ENCODE data around the gene HIVEP3.

HIVEP3 gene

DNA sequence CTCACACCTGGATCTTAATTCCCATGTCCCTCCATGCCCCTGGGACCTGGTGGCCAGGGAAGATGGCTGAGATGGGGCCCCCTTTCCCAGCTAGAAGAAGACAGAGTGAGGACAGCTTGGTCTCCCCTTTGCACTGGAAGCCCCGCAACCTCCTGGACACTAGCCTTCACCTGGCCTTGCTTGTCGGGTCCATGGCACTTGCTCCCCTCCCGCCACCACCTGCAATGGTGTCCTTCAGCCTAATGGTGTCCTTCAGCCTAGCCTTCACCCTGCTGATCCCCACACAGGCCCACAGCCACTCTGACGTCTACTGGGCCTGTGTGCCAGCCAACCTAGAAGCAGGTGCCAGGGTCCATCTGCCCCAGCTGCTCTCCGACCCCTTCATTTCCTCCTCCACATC, 388.3 kb downstream of the HIVEP3 start:
- DNase-seq (ENCODE audit: low read depth): no peak

DNA sequence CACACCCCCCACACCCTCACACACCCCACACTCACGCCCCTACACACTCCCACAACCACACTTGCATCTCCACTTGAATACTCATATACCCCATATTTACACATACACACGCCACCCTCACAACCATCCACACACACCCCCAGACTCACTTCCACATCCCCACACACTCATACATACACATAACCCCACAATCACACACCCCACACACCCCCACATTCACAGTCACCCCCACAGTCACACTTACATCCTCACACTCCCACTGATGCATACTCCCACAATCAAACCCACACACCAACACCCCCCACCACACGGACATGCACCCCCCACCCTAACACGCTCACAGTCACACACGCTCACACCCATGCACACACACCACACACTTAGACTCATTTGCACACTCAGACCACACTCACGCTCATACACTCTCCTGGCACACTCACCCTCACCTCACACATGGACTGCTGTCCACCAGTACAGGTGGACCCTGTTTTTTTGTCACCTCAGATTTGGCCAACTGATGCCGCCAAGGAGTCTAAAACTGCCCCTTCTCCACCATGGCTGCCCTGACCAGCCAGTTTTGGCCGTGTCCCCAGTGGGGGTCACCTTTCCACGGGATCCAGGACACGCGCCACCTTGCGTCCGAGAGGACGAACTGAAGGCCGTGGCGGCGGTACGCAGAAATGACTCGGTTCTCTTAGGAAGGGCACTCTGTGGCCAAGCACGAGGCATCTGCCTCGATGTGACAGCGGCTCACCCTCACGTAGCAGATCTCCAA, 388.9 kb downstream of the HIVEP3 start:
- DNase-seq (ENCODE audit: low read depth): no peak

DNA sequence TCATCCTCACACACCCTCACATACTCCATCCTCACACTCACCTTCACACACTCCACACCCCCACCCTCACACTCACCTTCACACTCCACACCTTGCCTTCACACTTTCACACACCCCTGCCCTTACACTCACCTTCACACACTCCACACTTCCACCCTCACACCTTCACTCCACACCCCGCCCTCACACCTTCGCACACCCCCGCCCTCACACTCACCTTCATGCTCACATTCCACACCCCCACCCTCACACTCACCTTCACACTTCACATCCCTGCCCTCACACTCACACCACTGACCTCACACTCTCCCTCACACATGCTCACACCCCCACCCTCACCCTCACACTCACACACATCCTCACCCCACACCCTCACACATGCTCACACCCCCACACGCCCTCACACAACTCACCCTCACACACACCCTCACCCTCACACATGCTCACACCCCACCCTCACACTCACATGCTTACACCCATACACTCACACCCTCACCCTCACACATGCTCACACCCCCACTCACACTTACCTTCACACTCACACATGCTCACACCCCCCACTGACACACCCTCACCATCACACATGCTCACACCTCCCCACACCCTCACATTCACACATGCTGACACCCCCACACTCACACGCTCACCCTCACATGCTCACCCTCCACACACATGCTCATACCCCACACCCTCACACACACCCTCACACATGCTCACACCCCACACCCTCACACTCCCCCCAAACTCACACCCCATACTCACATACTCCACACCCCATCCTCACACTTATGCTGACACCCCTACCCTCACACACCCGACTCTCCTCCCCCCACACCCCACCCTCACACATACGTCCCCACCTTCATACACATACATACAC, 389.8 kb downstream of the HIVEP3 start:
- no peak for DNase-seq (ENCODE audit: low read depth)

DNA sequence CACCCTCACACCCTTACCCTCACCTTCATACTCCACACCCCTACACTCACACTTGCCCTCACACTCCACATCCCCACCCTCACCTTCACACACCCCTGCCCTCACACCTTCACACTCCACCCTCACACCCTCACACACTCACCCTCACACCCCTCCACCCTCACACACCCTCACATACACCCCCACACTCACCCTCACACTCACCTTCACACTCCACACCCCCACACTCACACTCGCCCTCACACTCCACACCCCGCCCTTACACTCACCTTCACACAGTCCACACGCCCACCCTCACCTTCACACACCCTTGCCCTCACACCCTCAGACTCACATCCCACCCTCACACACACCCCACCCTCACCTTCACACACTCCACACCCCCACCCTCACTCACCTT, 390.6 kb downstream of the HIVEP3 start:
- no peak for DNase-seq (ENCODE audit: low read depth)

DNA sequence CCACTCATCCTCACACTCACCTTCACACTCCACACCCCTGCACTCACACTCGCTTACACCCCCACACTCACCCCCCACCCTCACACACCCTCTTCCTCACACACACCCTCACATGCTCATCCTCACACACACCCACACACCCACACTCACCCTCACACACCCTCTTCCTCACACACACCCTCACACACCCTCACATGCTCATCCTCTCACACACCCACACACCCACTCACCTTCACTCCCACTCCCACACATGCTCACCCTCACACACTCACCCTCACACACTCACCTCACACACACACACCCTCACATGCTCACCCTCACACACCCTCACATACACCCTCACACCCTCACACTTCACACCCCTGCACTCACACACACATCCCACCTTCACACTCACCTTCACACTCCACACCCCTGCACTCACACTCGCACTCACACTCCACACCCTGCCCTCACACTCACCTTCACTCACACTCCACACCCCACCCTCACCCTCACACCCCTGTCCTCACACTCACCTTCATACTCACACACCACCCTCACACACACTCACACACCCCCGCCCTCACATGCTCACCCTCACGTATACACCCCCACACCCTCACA, 391.7 kb downstream of the HIVEP3 start:
- no peak for DNase-seq (ENCODE audit: low read depth)

DNA sequence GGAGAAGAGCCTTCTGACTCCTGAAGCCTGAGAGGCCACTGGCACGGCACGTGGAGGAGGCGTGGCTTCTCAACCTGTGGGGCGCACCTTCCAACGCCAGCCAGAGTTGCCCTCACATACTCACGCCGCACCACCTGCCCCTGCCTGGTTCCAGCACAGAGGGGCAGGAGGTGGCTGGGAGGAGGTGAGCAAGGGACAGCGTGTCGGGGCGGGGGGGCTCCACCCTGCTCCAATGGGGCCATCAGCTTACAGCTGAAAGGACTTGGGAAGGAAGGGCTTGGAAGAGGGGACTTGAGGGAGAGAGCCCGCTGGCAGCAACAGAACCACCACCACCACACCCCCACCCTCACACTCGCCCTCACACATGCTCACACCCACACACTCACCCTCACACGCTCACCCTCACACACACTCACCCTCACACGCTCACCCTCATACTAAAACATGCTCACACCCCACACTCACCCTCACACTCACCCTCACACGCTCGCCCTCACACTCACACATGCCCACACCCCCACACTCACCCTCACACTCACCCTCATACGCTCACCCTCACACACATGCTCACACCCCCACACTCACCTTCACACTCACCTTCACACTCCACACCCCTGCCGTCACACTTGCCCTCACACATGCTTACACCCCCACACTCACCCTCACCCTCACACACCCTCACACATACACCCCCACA, 392.7 kb downstream of the HIVEP3 start:
- DNase-seq (ENCODE audit: low read depth): no peak

DNA sequence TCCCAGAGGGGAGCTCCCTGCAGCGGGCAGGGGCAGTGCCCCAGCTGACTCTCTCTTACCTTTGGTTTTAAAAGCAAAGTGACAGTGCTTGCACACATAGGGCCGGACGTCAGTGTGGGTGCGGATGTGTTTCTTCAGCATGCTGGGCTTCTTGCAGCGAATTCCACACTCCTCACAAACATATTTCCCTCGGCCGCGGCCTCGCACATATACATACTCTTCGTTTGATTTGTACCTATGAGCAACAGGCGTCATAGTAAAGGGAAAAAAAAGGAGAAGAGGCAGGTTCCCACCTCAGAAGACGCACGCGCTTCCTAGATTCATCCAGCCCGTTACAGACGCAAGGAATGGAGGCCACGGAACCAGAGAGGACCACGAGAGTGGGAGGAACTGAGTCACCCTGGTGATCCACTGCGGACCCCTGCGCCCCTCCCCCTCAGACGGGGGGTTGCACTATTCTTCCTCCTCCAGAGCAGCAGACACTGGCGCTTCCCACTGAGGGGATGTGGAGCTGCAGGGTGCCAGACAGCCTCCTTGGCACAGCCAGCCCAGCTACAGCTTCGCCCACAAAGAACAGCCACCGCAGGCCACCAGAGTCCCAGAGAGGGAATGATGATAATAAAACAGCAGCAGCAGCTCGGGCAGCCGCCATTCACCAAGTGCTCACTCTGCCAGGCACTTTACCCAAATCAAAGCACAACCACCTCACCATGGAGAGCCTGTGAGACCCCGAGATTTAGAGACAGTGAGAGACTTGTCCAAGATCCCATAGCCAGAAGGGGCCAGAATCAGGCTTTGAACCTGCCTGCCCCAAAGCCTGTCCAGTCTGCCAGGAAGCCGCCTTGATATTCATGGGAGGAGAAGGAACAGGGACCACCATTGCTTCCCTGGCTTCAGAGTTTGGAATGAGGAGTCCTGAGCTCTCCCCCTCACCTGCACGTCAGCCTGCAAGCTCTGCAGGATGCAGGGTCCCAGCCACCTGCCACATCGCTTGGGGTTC, 393.7 kb downstream of the HIVEP3 start:
- DNase-seq (ENCODE audit: low read depth): no peak

DNA sequence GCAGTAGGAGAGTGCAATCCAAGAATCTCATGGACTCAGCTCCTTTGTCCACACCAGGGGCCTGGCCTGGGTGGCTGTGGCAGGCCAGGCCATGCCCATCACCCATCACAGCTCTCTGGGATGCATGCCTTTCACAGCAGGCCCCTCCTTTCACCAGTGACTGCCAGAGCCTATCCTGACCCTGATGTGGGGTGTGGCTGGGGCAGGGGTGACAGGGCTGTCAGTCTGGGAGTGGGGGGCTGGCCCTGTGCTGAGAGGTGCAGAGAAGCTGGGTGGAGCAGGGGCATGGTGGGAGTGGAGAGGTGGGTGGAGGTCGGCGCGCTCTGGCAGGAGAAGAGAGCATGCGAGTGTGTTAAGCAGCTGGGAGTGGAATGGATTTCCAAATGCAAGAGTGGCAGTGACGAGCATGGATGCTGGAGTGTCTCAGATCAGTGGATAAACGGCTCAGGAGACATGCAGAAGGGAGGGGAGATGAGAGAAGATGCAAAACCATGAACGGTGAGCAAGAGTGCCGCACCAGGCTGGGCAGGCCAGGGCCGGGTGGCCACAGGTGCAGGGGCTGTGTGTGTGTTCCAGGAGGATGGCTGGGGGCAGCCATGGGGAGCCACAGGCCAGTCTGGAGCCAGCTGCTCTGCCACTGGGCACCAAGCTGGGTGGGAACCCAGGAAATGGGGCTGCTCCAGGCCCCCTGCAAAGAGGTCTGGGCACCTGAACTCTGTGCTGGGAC, 394.6 kb downstream of the HIVEP3 start:
- DNase-seq (ENCODE audit: low read depth): no peak

DNA sequence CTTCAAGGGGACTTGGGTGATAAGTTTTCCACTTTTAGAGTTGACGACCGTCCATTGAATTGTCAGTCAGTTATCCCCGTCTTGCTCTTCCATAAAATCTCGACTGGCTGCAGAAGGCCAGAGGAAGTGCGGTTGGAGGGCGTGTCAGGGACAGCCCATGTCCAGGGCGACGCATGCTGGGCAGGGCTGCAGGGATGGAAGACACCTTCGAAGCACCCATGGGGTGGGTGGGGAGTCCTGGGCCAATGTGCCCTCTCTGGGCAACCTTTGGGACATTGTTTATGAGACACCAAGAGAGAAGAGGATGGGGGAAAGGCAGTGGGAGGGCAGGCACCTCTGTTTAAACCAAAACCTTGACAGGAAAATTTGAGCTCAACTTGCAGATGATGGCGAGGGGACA, 395.7 kb downstream of the HIVEP3 start:
- DNase-seq (ENCODE audit: low read depth): no peak

DNA sequence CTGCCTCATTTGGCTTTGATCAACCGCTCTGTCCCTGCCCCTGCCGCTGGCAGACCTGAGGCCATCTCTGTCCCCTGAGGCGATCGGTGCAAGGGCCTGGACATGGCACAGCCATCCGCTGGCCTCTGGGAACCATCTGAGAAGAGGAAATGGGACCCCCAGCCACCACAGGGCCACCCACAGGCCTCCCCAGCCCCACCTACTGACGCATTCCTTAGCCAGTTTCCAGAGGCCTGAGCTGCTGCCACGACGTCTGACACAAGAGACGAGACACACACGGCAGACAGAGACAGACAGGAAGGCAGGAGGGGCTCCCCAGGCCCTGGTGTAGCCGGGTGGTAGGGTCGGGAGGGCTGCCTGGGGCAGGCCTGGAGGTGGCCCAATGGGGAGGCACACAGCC, 397.0 kb downstream of the HIVEP3 start:
- no peak for DNase-seq (ENCODE audit: low read depth)

DNA sequence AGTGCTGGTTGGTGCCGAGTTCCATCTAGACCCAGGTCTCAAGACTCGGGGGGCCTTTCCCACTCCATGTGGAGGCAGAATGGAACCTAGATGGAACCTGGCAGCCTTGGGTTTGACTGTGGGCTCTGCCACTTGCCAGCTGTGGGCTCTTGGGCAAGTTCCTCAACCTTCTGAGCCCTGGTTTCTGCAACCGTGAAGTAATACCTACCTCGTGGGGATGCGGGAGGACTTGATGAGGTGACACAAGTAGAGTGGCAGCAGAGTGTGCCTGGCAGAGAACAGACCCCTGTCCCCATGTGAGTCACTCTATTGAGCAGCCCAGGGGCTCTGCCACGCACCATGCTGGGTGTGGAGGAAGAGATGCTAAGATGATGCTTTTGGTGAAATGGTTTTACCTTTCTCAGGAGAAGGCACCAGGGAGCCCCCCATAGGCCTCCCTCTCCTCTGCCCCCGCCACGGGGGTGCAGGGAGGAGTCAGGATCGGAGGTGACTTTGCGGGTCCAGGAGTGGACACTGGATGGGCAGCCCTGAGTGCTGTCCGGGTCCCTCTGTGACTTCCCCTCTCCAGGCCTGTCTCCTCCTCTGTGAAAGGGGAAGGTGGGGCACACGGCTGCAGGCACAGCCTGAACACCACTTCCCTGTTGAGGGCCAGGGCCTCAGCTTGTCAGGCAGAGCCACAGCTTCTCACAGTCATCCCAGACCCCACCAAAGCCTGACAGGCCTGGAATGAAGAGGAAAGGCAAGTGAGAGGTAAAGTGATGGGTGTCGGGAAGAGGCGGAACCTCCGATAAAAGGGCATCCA, 397.6 kb downstream of the HIVEP3 start:
- no peak for DNase-seq (ENCODE audit: low read depth)

DNA sequence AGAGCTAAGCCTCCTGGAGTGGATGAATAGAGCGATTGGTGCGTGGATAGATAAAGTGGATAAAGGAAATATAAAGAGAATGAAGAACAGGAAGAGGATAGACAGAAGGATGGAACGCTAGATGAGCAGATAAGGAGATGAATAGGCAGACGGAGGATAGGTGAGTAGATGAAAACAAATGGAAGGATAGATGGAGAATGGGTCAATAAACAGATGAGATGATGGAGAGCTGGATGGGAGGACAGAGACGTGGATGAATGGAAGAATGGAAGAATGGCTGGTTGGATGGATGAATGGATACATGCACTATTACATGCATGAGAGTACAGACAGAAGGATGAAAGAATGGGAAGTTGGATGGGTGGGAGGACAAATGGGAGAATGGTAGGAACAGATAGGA, 399.1 kb downstream of the HIVEP3 start:
- DNase-seq (ENCODE audit: low read depth): no peak

DNA sequence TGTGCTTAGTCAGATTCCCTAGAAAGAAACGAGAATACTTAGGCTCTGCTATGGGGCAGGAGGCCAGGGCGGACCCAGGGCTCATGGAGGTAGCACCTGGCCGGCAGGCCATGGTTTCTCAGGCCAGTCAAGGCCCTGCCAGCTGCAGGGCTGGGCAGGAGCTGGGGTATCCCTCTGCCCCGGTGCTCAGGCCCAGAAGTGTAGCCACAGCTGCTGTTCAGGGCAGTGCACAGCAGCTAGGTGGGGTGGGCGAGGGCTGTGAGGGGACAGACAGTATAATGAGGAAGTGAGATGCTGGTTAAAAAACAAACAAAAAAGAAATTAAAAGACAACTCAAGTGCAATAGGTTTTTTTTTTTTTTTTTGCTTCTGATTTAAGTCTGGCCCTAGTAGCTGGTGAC, 400.3 kb downstream of the HIVEP3 start:
- DNase-seq (ENCODE audit: low read depth): no peak

DNA sequence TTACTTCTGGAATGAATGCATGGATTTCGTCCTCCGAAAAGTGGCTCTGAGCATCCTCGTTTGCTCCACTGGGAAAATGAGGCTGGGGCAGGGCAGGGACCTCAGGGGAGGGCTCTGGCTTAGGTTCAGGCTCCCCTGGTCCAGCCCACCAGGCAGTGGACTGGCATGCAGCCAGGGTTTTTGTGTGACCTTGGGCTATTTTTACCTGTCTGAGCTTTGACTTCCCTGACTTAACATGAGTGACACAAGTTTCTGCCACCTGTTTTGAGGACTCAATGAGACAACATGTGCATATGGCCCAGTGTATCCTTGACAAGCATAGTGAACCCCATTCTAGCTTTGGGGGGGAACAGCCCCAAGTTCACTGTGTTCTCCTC, 401.7 kb downstream of the HIVEP3 start:
- DNase-seq (ENCODE audit: low read depth): no peak

DNA sequence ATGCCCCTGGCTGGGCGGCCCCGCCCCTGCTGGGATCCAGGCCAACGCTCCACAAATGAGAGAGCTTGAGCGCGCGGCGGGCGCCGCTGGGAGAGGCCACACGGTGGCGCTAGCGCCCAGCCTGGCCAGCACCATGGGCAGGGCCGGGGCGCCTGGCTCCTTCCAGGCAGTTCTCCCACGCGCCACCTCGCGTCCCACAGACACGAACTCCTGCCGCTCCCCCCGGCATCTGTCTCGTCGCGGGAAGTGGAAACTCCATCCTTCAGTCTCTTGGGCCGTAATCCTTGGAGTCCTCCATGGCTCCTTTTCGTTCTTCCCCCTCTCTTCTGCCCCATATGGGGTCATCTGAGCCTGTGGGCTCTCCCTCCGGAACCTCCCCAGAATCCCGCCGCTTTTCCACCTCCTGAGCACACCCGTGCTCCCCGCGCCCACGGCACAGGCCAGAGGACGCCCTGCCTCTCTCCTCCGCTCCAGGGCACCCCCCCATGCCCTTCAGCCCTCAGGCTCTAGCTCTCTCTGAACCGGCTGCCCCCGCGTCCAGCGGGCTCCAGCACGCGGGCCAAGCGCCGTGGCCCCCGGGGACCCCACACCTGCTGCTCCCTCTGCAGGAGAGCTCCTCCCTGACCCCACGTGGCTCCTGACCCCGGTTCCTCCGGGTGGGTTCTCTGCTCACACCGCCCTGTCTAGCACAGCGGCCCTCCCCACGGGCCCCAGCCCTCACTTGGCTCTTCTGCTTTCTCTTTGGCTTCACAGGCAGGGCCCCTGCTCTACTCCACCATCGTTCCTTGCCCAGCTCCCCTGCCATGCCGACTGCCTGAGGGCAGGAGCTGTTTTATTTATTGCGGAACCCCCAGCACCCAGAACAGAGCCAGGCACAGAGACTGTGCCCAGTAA, 402.3 kb downstream of the HIVEP3 start:
- peak; percentile 53 for DNase-seq (ENCODE audit: low read depth)

DNA sequence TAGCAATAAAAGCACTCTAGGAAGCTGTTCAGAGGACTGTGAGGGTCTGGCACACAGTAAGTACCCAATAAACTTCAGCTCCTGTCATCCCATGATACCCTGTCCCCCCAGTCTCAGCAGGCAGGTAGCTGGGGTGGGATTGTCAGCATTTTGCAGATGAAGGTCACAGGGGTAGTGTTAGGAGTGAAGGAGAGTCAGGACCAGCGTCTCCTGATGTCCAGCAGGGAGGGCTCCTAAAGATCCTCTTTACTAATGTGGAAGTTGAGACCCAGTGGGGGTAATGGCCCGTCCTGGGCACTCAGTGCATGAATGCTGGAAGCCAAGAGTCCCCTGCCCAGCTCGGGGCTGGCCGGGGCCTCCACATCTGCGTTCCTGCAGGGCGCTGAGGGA, 402.9 kb downstream of the HIVEP3 start:
- DNase-seq (ENCODE audit: low read depth): no peak

DNA sequence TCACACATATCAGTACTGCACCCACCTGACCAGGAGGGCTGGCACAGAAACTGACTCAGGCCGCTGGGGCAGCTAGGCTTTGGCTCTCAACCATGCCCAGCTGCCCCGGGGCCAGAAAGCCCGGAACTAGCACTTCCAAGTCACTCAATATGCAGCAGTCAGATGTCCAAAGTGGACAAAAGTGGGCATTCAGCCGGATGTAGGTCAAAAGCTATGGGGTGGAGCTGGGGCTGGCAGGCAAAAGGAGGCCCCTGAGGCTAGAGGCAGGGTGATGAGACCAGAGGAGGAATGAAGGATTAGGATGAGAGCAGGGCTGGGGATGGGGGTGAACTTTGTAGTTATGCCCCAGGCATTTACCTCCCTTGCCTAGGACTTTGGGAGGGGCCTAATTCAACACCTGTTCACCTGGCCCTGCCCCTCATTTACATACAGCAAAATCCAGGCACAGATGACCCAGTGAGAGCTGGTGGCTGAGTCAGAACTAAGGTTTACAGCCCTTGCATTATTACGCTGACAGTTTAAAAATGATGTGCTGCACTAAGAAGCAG, 403.5 kb downstream of the HIVEP3 start:
- no peak for DNase-seq (ENCODE audit: low read depth)

DNA sequence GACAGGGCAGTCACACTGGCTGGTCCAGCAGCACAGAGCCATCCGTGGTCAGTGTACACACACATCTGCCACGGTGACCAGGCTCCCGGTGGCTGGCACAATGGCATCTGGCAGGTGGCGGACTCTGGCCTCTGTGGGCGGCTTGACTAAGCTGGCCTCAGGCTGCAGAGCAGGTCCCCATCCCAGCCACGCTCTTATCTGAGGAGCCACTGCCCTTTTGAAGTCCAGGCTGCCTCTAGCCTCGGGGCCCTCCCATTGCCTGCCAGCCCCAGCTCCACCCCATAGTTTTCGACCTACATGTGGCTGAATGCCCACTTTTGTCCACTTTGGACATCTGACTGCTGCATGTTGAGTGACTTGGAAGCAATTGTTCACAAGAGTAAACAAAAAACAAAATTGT, 404.3 kb downstream of the HIVEP3 start:
- no peak for DNase-seq (ENCODE audit: low read depth)

All from activated T-helper 9 cell treated with anti-CD3 and anti-CD28 coated beads, Interleukin-2, amount 50 U/mL, for 16 hours (primary cell).